Liver (tissue), 9 donors: ENCODE data around the gene FAM13A. TPM values are rescaled to one million over a fixed set of nuclear protein-coding genes. Genes with fewer than 3 reads are reported as not detected.

Experiments used
- DNase-seq: peaks from one replicate; pipeline ENCODE4 v3.0.0-alpha.2; 2017; ENCODE audit warnings: low spot score
- H3K27ac ChIP-seq, 2 donors: one replicate each; pipeline ENCODE4 v1.7.0; 2013; ENCODE audit warnings: inconsistent platforms in 2 of 2, low read length in 2 of 2, control low read depth in 1 of 2, low read depth in 1 of 2, mild to moderate bottlenecking in 1 of 2
- H3K27me3 ChIP-seq, 4 donors: one replicate each; pipeline versions ENCODE4 v1.6.1 to v1.7.0; 2013; ENCODE audit warnings: low read length in 3 of 4, inconsistent platforms in 1 of 4, mild to moderate bottlenecking in 1 of 4, moderate library complexity in 1 of 4; ENCODE audit not compliant: control insufficient read depth in 4 of 4, insufficient read depth in 4 of 4
- H3K36me3 ChIP-seq, 4 donors: one replicate each; pipeline versions ENCODE4 v1.6.1 to v1.7.0; 2013; ENCODE audit warnings: low read length in 3 of 4, mild to moderate bottlenecking in 3 of 4, low read depth in 1 of 4, moderate library complexity in 1 of 4; ENCODE audit not compliant: control insufficient read depth in 4 of 4, insufficient read depth in 3 of 4
- H3K4me1 ChIP-seq, 4 donors: one replicate each; pipeline versions ENCODE4 v1.6.1 to v1.7.0; 2013; ENCODE audit warnings: low read length in 3 of 4, mild to moderate bottlenecking in 3 of 4, moderate library complexity in 1 of 4; ENCODE audit not compliant: control insufficient read depth in 4 of 4, insufficient read depth in 4 of 4
- H3K4me3 ChIP-seq, 3 donors: one replicate each; pipeline versions ENCODE4 v1.6.1 to v1.7.0; 2013; ENCODE audit warnings: low read length in 3 of 3, control low read depth in 1 of 3, low read depth in 1 of 3, mild to moderate bottlenecking in 1 of 3
- H3K9ac ChIP-seq, 2 donors: one replicate each; pipeline ENCODE4 v1.7.0; 2013; ENCODE audit warnings: low read length in 2 of 2, mild to moderate bottlenecking in 2 of 2, moderate library complexity in 2 of 2, control low read depth in 1 of 2, low read depth in 1 of 2
- H3K9me3 ChIP-seq, 4 donors: one replicate each; pipeline versions ENCODE4 v1.6.1 to v1.7.0; 2013; ENCODE audit warnings: low read length in 3 of 4; ENCODE audit not compliant: control insufficient read depth in 4 of 4
- ATF3 ChIP-seq: IDR thresholded peaks from 2 replicates; pipeline ENCODE4 v1.6.1; 2016; ENCODE audit warnings: antibody characterized with exemption
- CTCF ChIP-seq: fragments of 150-350 bp; IDR thresholded peaks from 2 replicates; pipeline ENCODE4 v1.5.1; 2017; ENCODE audit warnings: improper control_type of control experiment, low read depth, low read length; ENCODE audit not compliant: missing input control
- EGR1 ChIP-seq, 2 donors: IDR thresholded peaks; 2 replicates each; pipeline ENCODE4 v1.6.1; 2016 to 2018; ENCODE audit warnings: antibody characterized with exemption in 2 of 2, low read depth in 2 of 2
- FOXA2 ChIP-seq: IDR thresholded peaks from 2 replicates; pipeline ENCODE4 v1.6.1; 2016; ENCODE audit warnings: antibody characterized with exemption
- GABPA ChIP-seq, 2 donors: IDR thresholded peaks in 1 of 2; conservative IDR thresholded peaks in 1 of 2; 2 replicates each; pipeline ENCODE4 v1.6.1; 2016; ENCODE audit warnings: antibody characterized with exemption in 2 of 2, mild to moderate bottlenecking in 1 of 2, moderate library complexity in 1 of 2
- HNF4A ChIP-seq, 2 donors: conservative IDR thresholded peaks; 2 replicates each; pipeline ENCODE4 v1.6.1; 2016; ENCODE audit warnings: antibody characterized with exemption in 2 of 2, mild to moderate bottlenecking in 2 of 2
- HNF4G ChIP-seq: IDR thresholded peaks from 2 replicates; pipeline ENCODE4 v1.6.1; 2016; ENCODE audit warnings: antibody characterized with exemption
- JUND ChIP-seq, 2 donors: IDR thresholded peaks; 2 replicates each; pipeline ENCODE4 v1.6.1; 2016; ENCODE audit warnings: antibody characterized with exemption in 2 of 2
- MAX ChIP-seq: IDR thresholded peaks from 2 replicates; pipeline ENCODE4 v1.6.1; 2016; ENCODE audit warnings: antibody characterized with exemption
- NR2F2 ChIP-seq: IDR thresholded peaks from 2 replicates; pipeline ENCODE4 v1.6.1; 2016; ENCODE audit warnings: antibody characterized with exemption
- RAD21 ChIP-seq, 2 donors: IDR thresholded peaks; 2 replicates each; pipeline ENCODE4 v1.6.1; 2016; ENCODE audit warnings: antibody characterized with exemption in 2 of 2, mild to moderate bottlenecking in 2 of 2
- REST ChIP-seq: IDR thresholded peaks from 2 replicates; pipeline ENCODE4 v1.6.1; 2016; ENCODE audit warnings: antibody characterized with exemption, mild to moderate bottlenecking
- RXRA ChIP-seq, 2 donors: IDR thresholded peaks; 2 replicates each; pipeline ENCODE4 v1.6.1; 2017 to 2018; ENCODE audit warnings: antibody characterized with exemption in 2 of 2, mild to moderate bottlenecking in 1 of 2
- SP1 ChIP-seq: IDR thresholded peaks from 2 replicates; pipeline ENCODE4 v1.6.1; 2018; ENCODE audit warnings: antibody characterized with exemption, mild to moderate bottlenecking
- TAF1 ChIP-seq: conservative IDR thresholded peaks from 2 replicates; pipeline ENCODE4 v1.6.1; 2016; ENCODE audit warnings: antibody characterized with exemption, mild to moderate bottlenecking
- YY1 ChIP-seq: IDR thresholded peaks from 2 replicates; pipeline ENCODE4 v1.6.1; 2016; ENCODE audit warnings: antibody characterized with exemption, mild to moderate bottlenecking
- ZBTB33 ChIP-seq: IDR thresholded peaks from 2 replicates; pipeline ENCODE4 v1.6.1; 2016; ENCODE audit warnings: antibody characterized with exemption
- WGBS: extraction: QIAGEN DNeasy Blood & Tissue Kit; methylation state at CpG from one replicate; pipeline ENCODE4 v1.1.7; 2013; 5-methylcytosine and 5-hydroxymethylcytosine counted together
- polyA plus RNA-seq, 2 donors: library from polyadenylated mRNA; stranded (reverse) in 1 of 2; unstranded in 1 of 2; fragments of 200-250 nt in 1 of 2; fragments of >200 nt in 1 of 2; fragmentation: Nextera tagmentation in 1 of 2; extraction: Ambion mirVana in 1 of 2; gene quantifications; one replicate each; pipeline versions ENCODE4 v1.2.1 to v1.2.3, GENCODE V29; 2013 to 2015
- total RNA-seq, 2 donors: library from RNA; depleted of rRNA; stranded (reverse); fragments of >200 nt; gene quantifications; one replicate each; pipeline ENCODE4 v1.2.3, GENCODE V29; 2014
- donor health status: healthy.
- donor health status: healthy.
- donor health status: healthy.
- donor health status: healthy.
- donor health status: healthy.

Gene FAM13A
- total and polyA plus RNA-seq, 4 donors, result 14.9 to 52.9 (median 27.6) TPM

GRCh38 chr4:88788895-88789294, 268.1 kb downstream of the FAM13A start:
- H3K27ac ChIP-seq, result no peak overlapping the region
- no peaks in the 10 kb centered on the region for H3K4me1 ChIP-seq
- TF ChIP-seq MAX (no peak), HNF4A (conservative IDR thresholded peaks at IDR 0.05) (no peak), ZBTB33 (no peak), JUND (IDR thresholded peaks at IDR 0.05) (no peak), CTCF (no peak), RAD21 (IDR thresholded peaks at IDR 0.05) (no peak), GABPA (IDR thresholded peaks at IDR 0.05 in 1 of 2, conservative IDR thresholded peaks at IDR 0.05 in 1 of 2) (no peak), NR2F2 (no peak), FOXA2 (no peak), RXRA (IDR thresholded peaks at IDR 0.05) (no peak)
- no peak overlapping the region for H3K4me3 ChIP-seq
- H3K9ac ChIP-seq, result no peak overlapping the region
- no peaks in the 10 kb centered on the region for H3K27me3 ChIP-seq
- H3K36me3 ChIP-seq, result peaks cover 0 to 12% (median 6%) of the 10 kb centered on the region in 4 donors
- H3K9me3 ChIP-seq, result no peaks in the 10 kb centered on the region
- DNase-seq, result no peak

- no peak for TF ChIP-seq TAF1
- TF ChIP-seq JUND (IDR thresholded peaks at IDR 0.05), result no peak
- no peak for TF ChIP-seq HNF4A (conservative IDR thresholded peaks at IDR 0.05)
- no peak for TF ChIP-seq FOXA2
- no peak for TF ChIP-seq CTCF
- TF ChIP-seq ATF3, result no peak
- TF ChIP-seq SP1, result no peak
- TF ChIP-seq MAX, result no peak
- TF ChIP-seq NR2F2, result no peak
- no peak for TF ChIP-seq HNF4G
- no peak for TF ChIP-seq RAD21 (IDR thresholded peaks at IDR 0.05)
- TF ChIP-seq EGR1 (IDR thresholded peaks at IDR 0.05; ENCODE audit: low read depth in 2 of 2), result no peak
- TF ChIP-seq YY1, result no peak
- no peak for TF ChIP-seq RXRA (IDR thresholded peaks at IDR 0.05)
- TF ChIP-seq REST, result no peak
- no peaks in the 10 kb centered on the region for H3K27me3 ChIP-seq
- H3K27ac ChIP-seq, result no peak overlapping the region
- WGBS, result 96% methylated on average over 1 of the region's 1 CpG
- no peak for DNase-seq
- no peak overlapping the region for H3K4me3 ChIP-seq
- no peaks in the 10 kb centered on the region for H3K9me3 ChIP-seq
- peaks cover 0 to 12% (median 8%) of the 10 kb centered on the region in 4 donors for H3K36me3 ChIP-seq
- H3K4me1 ChIP-seq, result no peaks in the 10 kb centered on the region
- H3K9ac ChIP-seq, result no peak overlapping the region
Measured at GRCh38 chr4:88788424-88788823, 268.6 kb downstream of the FAM13A start.
